HG02981 (cell line): Measurements from ENCODE around the gene SLC38A8.

Source experiments
- ATAC-seq: cut with Tn5 transposase; IDR thresholded peaks from one replicate; pipeline ENCODE4 v1.9.1; 2021; ENCODE audit warnings: mild to moderate bottlenecking, moderate library complexity; ENCODE audit not compliant: unreplicated experiment

SLC38A8 gene

DNA sequence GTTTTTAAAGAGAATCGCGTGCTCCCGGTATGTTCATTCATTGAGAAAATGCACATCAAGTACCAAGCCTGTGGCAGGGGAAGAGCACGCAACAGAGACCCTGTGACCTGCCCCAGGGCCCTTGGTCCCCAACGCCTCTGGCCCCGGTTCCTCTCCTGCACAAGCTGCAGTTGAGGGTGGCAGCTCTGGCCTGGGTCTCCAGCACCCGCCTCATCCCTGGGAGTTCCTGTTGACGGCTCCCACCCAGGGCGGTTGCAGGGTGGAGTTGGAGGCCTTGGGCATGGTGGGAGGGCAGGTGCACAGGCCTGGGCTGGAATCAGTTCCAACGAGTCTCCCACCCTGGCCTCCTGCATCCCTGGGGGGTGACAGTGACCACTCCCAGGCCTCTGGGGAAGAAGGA, 69.5 kb downstream of the SLC38A8 start:
- no peak for ATAC-seq

DNA sequence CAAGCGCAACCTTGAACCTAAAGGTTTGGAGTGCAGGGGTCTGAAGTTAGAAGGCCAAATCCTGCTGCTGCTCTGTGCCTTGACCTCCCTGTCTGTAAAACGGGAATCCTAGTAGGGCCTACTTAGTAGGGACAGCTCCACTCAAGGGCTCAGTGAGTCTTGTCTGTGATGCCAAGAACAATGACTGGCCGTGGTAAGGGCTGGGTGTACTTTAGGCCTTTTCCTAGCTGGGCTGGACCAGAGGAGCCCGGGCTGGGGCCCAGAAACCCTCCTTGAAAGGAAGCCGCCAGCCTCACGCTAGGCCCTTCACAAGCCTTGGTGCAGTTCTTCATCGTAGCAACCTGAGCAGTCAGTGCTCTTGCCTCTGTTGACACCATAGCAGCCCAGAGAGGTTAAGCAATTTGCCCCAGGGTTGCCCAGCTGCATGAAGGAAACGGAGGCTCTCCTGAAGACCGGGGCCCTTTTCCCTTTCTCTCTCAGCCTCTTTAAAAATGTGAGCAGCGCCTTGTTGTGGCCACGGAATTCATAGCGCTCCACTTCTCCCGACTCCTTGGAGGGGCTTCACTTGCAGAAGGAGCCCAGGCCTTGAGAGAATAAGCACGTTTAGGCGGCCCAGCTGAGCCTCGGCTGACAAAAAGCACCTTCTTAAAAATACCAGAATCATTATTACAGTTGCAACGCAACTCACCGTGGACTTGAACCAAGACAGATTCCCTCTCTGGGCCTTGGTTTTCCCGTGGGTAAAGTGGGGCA, 70.2 kb downstream of the SLC38A8 start:
- no peak for ATAC-seq

DNA sequence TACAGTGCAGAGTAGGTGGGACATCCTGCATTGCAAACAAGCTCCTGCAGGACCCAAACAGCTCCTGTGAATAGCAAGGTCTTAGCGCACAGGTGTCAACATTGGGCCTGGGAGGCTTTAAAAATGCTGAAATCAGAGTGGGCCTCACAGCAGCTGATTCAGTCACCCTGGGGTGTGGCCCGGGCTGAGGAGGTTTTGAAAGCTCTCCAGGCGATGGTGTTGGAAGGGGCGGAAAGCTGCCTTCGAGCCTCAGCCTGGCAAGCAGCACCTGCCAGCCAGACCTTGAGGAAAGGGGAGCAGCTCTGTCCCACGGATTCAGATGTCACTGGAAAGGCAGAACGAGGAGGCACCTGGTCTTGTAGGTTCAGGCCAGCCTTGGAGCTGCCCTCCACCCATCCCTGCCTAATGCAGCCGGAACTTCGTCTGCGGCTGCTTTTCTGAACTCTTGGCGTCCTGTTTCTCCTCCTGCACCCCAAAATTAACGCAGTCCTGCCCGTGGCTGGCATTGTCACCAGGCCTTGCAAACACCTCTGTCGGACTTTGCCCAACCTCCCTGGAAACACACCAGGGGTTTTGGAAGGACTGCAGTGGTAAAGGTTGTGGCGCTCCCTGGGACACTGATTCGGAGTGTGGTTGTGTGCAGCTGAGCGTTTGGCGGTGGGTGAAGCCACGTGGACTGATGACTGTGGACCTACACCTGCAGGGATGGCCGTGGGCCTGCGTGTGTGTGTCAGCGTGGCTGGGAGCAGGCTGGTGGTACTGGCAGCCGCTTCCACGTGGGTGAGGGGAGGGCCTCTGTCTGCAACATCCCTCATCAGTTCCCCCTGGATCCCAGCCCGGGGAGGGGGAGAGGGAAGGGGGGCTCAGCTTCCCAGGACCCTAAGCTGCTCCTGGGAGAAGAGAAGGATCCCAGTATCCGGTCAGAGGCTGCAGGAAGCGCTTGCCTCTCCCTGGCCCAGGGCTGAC, 71.1 kb downstream of the SLC38A8 start:
- ATAC-seq: no peak

DNA sequence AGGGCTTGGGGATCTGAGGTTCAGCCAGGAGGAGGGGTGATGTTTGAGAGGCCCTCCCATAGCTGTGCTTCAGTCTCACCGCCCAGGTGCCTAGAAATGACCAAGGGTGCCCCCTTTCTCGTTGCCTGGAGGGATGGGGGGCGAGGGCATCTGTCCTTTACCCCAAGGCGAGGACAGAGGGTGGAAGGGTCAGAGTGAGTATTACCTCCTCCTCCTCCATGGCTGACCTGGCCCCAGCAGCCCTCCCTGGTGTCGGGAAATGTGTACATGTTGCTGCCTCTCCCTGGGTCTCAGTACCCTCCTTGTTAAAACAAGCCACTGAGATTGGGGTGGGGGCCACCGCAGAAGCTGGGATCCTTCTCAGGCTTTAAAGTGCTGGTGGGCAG, 72.2 kb downstream of the SLC38A8 start:
- no peak for ATAC-seq

DNA sequence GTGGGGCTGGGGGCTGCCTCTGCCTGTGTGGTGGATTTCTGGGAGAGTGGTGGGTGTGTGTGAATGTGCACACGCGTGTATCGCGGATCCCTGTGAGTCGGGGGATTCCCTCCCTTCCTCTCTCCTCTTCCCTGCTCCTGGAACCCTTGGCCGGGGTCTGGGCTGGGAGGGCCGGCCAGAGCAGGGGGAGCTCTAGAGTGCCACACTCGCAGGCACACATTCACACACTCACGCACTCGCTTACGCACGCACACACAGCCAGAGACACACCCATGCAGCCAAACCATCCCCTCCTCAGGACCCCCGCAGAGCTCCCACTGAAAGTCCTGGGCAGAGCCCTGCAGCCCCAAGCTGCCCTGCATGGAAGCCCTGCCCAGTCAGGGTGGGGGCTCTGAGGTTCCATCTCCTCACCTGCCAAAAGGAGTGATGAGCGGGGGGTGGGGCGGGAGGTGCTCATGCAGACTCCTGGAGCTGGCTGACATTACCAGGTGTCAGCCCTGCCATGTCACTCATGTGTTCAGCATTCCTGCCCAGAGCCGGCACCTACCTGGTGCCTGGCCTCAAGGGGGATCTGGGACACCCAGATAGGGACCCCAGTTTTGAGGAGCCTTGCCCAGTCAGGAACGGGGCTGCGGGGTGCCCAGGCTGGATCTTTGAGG, 72.7 kb downstream of the SLC38A8 start:
- no peak for ATAC-seq

DNA sequence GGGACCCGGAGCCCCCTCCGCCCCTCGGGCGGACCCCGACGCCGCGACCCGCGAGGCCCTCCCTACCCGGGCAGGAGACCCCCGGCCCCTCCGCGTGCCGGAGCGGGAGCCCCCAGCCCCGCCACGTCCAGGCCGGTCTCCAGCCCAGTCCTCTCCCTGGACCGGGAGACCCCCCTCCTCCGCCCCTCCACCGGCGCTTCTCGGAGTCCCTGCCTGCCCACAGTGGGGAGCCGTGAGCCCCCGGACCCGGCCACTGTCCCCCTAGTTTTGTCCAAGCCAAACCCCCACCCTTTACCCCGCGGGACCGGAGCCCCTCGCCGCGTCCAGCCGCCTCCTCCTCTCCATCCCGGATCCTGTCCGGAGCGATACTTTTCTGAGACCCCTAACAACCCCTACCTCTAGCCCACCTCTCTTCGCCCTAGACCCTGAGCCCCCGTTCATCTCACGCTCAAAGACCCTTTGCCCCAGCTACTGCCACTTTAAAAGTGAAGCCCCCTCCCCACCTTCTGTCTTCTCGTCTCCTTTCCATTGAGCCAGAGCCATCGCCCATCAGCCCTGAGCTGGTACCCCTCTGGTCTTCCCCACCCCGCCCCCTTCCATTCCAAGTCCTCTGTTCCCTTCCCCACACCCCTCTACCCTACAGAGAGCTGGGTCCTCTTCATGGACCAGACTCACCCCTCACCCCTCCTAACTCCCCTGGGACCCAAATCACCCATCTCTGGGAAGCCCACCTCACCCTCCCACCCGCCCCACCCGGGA, 73.5 kb downstream of the SLC38A8 start:
- ATAC-seq: no peak

DNA sequence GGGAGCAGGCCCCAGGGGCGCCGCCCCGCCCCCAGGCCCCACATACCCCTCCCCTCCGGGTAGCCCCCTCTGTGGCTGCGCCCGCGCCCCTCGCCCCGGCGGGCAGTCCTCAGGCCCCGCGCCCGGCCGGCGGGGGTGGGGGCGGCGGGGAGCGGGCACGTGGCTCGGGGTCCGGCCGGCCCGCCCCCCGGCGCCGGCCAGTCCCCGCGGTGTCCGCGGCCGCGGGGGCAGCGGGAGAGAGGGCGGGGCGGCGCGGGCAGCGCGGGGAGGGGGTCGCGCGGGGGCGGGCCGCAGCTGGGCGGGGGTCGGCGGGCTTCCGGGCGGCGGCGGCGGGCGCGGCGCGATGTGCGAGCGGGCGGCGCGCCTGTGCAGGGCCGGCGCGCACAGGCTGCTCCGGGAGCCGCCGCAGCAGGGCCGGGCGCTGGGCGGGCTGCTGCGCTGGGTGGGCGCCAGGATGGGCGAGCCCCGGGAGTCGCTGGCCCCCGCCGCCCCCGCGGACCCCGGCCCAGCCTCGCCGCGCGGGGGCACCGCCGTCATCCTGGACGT, 74.2 kb downstream of the SLC38A8 start:
- no peak for ATAC-seq

DNA sequence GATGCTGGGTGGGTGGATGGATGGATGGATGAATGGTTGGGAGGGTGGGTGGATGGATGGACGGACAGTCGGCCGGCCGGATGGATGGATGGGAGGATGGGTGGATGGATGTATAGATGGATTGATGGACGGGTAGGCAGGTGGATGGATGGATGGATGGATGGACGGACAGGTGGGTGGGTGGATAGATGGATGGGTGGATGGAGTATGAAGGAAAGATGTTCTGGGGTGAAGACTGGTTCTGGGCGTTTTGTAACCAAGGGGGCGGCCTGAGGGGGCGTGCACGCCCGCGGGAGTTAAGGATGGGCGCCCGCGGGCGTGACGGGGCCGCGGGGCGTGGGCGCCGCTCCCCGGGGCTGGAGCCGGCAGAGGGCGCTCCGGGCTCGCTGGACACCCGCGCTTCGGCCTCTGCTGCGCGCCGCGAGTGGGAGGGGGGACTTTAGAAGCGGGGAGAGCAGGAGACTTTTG, 74.7 kb downstream of the SLC38A8 start, which contains the start of gene NECAB2:
Gene NECAB2, plus strand, starts transcription at position 407 of the 468 bp plus-strand sequence. CDS start 405 bp downstream, outside the sequence.
- no peak for ATAC-seq

DNA sequence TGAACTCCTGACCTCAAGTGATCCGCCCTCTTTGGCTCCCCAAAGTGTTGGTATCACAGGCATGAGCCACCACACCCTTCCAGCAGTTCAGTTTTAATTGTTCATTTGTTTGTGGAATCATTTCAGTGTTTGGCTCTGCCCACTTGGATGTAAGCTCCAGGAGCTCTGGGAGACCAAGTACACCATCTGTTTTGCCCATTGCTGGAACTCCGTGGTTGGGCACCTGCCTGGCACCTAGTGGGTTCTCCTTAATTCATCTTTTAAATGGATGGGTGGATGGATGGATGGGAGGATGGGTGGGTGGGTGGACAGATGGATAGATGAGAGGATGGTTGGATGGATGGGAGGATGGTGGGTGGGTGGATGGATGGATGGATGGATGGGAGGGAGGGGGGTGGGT, 75.5 kb downstream of the SLC38A8 start:
- ATAC-seq: no peak

DNA sequence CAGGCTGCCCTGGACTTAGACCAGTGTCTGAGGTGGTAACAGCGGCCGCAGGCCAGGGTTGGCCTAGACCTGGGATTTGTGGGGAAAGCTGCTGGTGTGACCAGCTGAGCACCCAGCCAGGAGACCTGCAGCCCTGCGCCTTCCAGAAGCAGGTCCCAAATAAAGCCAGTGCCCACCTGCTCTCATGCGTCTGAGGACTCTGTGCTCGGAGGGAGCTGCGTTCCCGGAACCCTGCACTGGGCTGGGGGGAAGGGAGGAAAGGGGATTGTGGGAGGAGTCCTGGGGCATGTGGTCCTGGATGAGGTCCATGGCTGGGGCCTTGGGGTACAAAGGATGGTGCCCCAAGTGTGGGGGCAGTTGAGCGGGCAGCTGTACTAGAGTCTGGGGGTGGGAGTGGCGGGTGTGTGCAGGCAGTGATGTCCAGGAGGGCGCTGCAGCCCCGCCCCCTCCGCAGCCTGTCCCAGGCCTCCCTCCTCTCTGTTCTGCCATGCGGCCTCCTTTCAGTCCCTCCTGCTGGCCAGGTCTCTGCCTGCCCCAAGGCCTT, 76.4 kb downstream of the SLC38A8 start:
- ATAC-seq: no peak

DNA sequence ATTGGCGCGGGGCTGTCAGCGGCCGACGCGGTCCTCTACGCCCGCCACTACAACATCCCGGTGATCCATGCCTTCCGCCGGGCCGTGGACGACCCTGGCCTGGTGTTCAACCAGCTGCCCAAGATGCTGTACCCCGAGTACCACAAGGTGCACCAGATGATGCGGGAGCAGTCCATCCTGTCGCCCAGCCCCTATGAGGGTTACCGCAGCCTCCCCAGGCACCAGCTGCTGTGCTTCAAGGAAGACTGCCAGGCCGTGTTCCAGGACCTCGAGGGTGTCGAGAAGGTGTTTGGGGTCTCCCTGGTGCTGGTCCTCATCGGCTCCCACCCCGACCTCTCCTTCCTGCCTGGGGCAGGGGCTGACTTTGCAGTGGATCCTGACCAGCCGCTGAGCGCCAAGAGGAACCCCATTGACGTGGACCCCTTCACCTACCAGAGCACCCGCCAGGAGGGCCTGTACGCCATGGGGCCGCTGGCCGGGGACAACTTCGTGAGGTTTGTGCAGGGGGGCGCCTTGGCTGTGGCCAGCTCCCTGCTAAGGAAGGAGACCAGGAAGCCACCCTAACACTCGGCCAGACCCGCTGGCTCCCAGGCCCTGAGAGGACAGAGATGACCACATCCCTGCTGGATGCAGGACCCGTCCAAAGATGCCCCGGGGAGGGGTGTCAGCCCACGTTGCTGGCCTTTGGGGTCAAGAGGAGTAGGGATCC, 77.0 kb downstream of the SLC38A8 start:
- ATAC-seq: no peak

DNA sequence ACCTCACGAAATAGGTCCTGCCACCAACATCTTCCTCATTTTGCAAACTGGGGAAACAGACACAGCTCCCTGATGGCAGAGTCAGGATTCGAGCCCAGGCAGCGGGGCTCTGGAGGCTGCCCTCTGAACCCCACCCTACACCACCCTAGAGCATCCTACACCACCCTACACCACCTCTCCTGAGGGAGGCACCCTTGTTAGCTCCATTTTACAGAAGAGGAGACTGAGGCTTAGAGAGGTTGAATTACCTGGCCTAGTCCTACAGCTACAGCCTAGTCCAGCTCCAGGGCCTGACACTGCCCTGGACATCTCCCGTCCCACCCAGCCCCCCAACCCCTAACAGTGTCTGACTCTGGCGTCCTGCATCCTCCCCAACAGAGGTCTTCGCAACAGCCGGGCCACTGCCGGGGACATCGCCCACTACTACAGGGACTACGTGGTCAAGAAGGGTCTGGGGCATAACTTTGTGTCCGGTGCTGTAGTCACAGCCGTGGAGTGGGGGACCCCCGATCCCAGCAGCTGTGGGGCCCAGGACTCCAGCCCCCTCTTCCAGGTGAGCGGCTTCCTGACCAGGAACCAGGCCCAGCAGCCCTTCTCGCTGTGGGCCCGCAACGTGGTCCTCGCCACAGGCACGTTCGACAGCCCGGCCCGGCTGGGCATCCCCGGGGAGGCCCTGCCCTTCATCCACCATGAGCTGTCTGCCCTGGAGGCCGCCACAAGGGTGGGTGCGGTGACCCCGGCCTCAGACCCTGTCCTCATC, 77.7 kb downstream of the SLC38A8 start:
- no peak for ATAC-seq

DNA sequence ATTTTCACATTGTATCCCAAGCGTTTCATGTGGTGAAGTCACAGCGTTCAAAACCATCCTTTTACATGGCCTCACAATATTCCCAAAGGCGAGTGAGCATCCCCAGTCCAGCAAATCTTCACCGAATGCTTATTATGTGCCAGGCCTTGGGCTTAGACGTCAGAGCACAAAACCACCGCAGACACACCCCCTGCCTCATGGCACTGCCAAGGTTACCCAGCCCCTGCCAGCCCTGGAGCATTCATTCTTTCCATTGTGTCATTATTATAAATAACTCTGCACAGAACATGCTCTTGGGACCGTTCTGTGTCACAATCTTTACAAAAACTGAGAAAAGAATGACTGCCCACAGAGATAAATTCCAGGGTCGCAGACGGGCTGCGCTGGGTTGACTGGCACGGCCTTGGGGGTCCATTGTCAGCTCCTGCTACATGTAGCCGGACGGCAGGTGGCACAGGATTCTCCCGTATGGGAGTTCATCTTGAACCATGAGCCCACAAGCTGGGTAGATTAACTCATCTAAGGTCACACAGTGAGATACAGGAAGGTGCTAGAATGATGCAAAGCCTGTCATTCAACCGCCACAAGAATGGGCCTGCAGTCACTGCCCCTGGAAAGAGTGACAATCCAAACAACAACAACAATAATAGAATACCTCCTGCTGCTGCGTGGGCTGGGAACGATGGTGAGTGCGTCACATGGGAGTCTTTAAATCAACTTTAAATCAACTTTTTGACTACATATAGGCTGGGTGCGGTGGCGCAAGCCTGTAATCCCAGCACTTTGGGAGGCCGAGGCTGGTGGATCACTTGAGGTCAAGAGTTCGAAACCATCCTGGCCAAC, 79.1 kb downstream of the SLC38A8 start:
- ATAC-seq: no peak

DNA sequence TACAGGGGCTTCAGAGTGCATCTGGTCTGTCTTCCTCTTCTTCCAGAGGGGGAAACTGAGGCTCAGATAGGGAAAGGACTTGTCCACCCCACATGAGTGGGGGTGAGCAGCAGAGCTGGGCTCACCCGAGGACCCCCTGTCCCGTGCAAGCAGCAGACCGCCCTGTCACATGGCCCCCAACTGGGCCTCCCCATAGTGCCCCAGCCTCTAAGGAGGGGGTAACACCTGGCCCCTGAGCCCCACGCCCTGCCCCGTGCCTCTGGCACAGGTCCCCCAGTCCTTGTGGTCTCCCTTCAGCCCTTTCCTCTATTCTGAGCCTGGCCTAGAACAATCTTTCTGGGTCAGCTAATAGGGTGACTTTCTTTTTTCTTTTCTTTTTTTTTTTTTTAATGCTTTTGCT, 81.0 kb downstream of the SLC38A8 start:
- ATAC-seq: no peak

DNA sequence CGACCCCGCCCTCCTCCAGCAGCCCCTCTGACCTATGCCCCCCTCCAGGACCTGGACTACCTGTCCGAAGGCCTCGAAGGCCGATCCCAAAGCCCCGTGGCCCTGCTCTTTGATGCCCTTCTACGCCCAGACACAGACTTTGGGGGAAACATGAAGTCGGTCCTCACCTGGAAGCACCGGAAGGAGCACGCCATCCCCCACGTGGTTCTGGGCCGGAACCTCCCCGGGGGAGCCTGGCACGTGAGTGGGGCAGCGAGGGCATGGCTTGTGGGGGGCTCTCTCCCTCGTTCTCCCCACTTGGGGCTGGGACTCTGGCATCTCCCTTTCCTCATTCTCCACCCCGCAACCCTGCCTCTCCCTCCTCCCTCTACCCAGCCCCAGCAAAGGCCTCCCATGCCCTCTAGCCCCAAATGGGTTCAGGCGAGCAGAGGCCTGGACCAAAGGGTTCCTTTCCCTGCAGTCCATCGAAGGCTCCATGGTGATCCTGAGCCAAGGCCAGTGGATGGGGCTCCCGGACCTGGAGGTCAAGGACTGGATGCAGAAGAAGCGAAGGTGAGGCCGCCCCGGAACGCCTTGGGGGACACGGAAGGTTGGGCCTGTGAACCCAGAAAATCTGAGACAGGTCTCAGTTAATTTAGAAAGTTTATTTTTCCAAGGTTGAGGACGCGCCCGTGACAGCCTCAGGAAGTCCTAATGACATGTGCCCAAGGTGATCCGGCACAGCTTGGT, 81.9 kb downstream of the SLC38A8 start:
- ATAC-seq: no peak
